Lung (tissue), 12 donors: ENCODE data around the gene JMJD8. TPM values are rescaled to one million over a fixed set of nuclear protein-coding genes. Genes with fewer than 3 reads are reported as not detected.

Source experiments
- ATAC-seq: fragments of 200-7000 bp; cut with Tn5 transposase; one replicate; pipeline ENCODE4 v1.9.1; 2020; ENCODE audit warnings: moderate number of reproducible peaks; ENCODE audit not compliant: insufficient read depth, low FRiP score
- DNase-seq, 3 donors: peaks; one replicate each; pipeline ENCODE4 v3.0.0-alpha.2; 2013 to 2017
- H3K27ac ChIP-seq, 2 donors: one replicate each; pipeline ENCODE4 v1.5.1; 2013; ENCODE audit warnings: mild to moderate bottlenecking in 2 of 2, moderate library complexity in 2 of 2, control low read depth in 1 of 2, inconsistent platforms in 1 of 2, low read depth in 1 of 2, low read length in 1 of 2
- H3K27me3 ChIP-seq, 3 donors: one replicate each; pipeline ENCODE4 v1.5.1; 2013; ENCODE audit warnings: low read length in 2 of 3; ENCODE audit not compliant: control insufficient read depth in 3 of 3, insufficient read depth in 3 of 3
- H3K36me3 ChIP-seq, 4 donors: one replicate each; pipeline ENCODE4 v1.5.1; 2013; ENCODE audit warnings: low read length in 4 of 4, mild to moderate bottlenecking in 1 of 4, moderate library complexity in 1 of 4; ENCODE audit not compliant: control insufficient read depth in 4 of 4, insufficient read depth in 4 of 4
- H3K4me1 ChIP-seq, 5 donors: one replicate each; pipeline ENCODE4 v1.5.1; 2013; ENCODE audit warnings: low read length in 5 of 5, mild to moderate bottlenecking in 2 of 5, moderate library complexity in 1 of 5; ENCODE audit not compliant: control insufficient read depth in 5 of 5, insufficient read depth in 5 of 5
- H3K4me3 ChIP-seq: one replicate; pipeline ENCODE4 v1.5.1; 2013; ENCODE audit warnings: mild to moderate bottlenecking, control low read depth, moderate library complexity
- H3K9ac ChIP-seq, 2 donors: one replicate each; pipeline ENCODE4 v1.5.1; 2013; ENCODE audit warnings: low read length in 2 of 2, control low read depth in 1 of 2; ENCODE audit not compliant: insufficient read depth in 1 of 2
- H3K9me3 ChIP-seq, 4 donors: one replicate each; pipeline ENCODE4 v1.5.1; 2013; ENCODE audit warnings: low read length in 3 of 4, mild to moderate bottlenecking in 1 of 4, moderate library complexity in 1 of 4; ENCODE audit not compliant: control insufficient read depth in 4 of 4, insufficient read depth in 3 of 4
- CTCF ChIP-seq: IDR thresholded peaks from 2 replicates; pipeline ENCODE4 v1.5.1; 2012; ENCODE audit warnings: mild to moderate bottlenecking; ENCODE audit errors: control extremely low read depth, extremely low read depth
- WGBS, 2 donors: extraction: QIAGEN DNeasy Blood & Tissue Kit; methylation state at CpG; one replicate each; pipeline ENCODE4 v1.1.7; 2013; 5-methylcytosine and 5-hydroxymethylcytosine counted together
- polyA plus RNA-seq, 2 donors: library from polyadenylated mRNA; stranded (reverse); fragments of 200-250 nt; gene quantifications; one replicate each; pipeline ENCODE4 v1.2.1, GENCODE V29; 2013
- total RNA-seq, 2 donors: library from RNA; depleted of rRNA in 1 of 2; stranded (reverse); fragments of >200 nt in 1 of 2; gene quantifications; one replicate each; pipeline ENCODE4 v1.2.1, GENCODE V29; 2014 to 2021
- donor health status: control.
- donor health status: control.
- donor health status: Bipolar disorder and iron deficiency.
- donor health status: healthy.
- donor health status: DM: yes; HTN: yes; CAD: no.

Gene JMJD8
- total and polyA plus RNA-seq, 4 donors, result 32.5 to 90.3 (median 57.9) TPM

GRCh38 chr16:648781-649589, 35.1 kb downstream of the JMJD8 start, which contains the start of gene WDR90:
TSS of gene WDR90 (plus strand) at chr16:649365. CDS start at chr16:649417, 52 bp downstream.
- peaks cover 0 to 21% (median 8%) of the 10 kb centered on the region in 5 donors for H3K4me1 ChIP-seq
- DNase-seq (peak; percentile 91 to 94 (median 91)), ATAC-seq (peak; percentile 89)
- 0 to 1% methylated on average over 70 to 91 of the region's 91 CpGs for WGBS, 2 donors
- no peaks in the 10 kb centered on the region for H3K27me3 ChIP-seq
- peak within 1 kb of the TSS; percentile 72 for H3K4me3 ChIP-seq
- H3K36me3 ChIP-seq, result peaks cover 0 to 7% (median 2%) of the 10 kb centered on the region in 4 donors
- TF ChIP-seq CTCF, result no peak
- peak within 1 kb of the TSS; percentile 83 to 94 for H3K27ac ChIP-seq
- H3K9me3 ChIP-seq, result no peaks in the 10 kb centered on the region
- H3K9ac ChIP-seq, result peak within 1 kb of the TSS; percentile 73 to 78

GRCh38 chr16:648071-648780, 35.9 kb downstream of the JMJD8 start:
- WGBS, 2 donors, result 27 to 32% methylated on average over 24 of the region's 24 CpGs
- Histone ChIP-seq H3K4me1 (peaks cover 0 to 21% (median 8%) of the 10 kb centered on the region in 5 donors), H3K9ac (peak overlapping the region; percentile 73 to 78), H3K27ac (peak overlapping the region; percentile 83 to 94), H3K9me3 (no peaks in the 10 kb centered on the region), H3K36me3 (peaks cover 0 to 7% (median under 1%) of the 10 kb centered on the region in 4 donors), H3K4me3 (peak overlapping the region; percentile 72), H3K27me3 (peaks cover 0 to 1% (median 0%) of the 10 kb centered on the region in 3 donors)
- DNase-seq, result no peak
- no peak for TF ChIP-seq CTCF
- no peak for ATAC-seq

DNA sequence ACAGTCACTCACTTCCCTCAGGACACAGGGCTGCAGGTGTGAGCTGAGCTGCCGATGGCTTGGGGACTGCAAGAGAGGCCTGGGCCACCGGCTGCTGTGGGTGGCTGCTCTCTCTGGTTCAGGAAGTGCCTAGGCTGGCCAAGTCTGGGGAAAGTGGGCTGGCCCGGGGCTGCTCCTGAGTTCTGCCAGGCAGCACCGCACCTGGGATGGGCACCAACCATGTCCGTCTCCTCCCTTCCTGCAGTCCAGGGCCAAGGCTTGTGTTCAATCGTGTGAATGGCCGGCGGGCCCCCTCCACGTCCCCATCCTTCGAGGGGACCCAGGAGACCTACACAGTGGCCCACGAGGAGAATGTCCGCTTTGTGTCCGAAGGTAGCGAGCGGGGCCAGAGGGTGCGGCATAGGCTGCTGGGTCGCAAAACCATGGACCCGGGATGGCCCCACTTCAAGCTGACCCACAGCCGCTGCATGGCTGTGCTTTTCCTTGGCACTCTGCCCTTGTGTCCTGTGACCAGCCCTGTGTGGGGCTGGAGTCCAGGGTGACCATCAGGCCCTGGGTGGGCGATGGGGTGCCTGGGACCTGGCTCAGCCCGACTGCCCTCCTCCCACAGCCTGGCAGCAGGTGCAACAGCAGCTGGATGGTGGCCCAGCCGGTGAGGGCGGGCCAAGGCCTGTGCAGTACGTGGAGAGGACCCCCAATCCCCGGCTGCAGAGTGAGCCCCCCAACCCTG, 36.8 kb downstream of the JMJD8 start:
- Histone ChIP-seq H3K4me3 (no peak overlapping the region), H3K9ac (no peak overlapping the region), H3K9me3 (no peaks in the 10 kb centered on the region), H3K27ac (peak overlapping the region in 1 of 2 donors; percentile 20), H3K27me3 (peaks cover 0 to 3% (median 0%) of the 10 kb centered on the region in 3 donors), H3K4me1 (peaks cover 0 to 30% (median 8%) of the 10 kb centered on the region in 5 donors), H3K36me3 (peaks cover 0 to 7% (median under 1%) of the 10 kb centered on the region in 4 donors)
- no peak for ATAC-seq
- WGBS, 2 donors, result 85 to 86% methylated on average over 25 of the region's 25 CpGs
- TF ChIP-seq CTCF, result no peak
- no peak for DNase-seq
